KMS-11 (cell line): ENCODE measurements around the gene USP32.

Experiments used
- H2AFZ ChIP-seq: fragments of 200-600 bp; sonication (generic); 2 replicates; pipeline ENCODE4 v1.6.1; 2016; ENCODE audit warnings: antibody characterized with exemption, mixed run types, low read depth
- H3K27ac ChIP-seq: fragments of 200-600 bp; sonication (generic); 2 replicates; pipeline ENCODE4 v1.6.1; 2016; ENCODE audit warnings: mild to moderate bottlenecking, mixed run types
- H3K27me3 ChIP-seq: fragments of 200-600 bp; sonication (generic); 2 replicates; pipeline ENCODE4 v1.6.1; 2017; ENCODE audit warnings: mild to moderate bottlenecking, low read depth, mixed run types, moderate library complexity; ENCODE audit not compliant: insufficient read depth
- H3K36me3 ChIP-seq: fragments of 200-600 bp; sonication (generic); 2 replicates; pipeline ENCODE4 v1.6.1; 2017; ENCODE audit warnings: mild to moderate bottlenecking, mixed run types; ENCODE audit not compliant: insufficient read depth
- H3K4me1 ChIP-seq: fragments of 200-600 bp; sonication (generic); 2 replicates; pipeline ENCODE4 v1.6.1; 2016; ENCODE audit warnings: mild to moderate bottlenecking, low read depth, mixed run types; ENCODE audit not compliant: poor library complexity, severe bottlenecking
- H3K4me2 ChIP-seq: fragments of 200-600 bp; sonication (generic); 2 replicates; pipeline ENCODE4 v1.7.0; 2016; ENCODE audit warnings: mild to moderate bottlenecking, mixed run types
- H3K4me3 ChIP-seq: fragments of 200-600 bp; sonication (generic); IDR thresholded peaks from 2 replicates; pipeline ENCODE4 v1.6.1; 2017; ENCODE audit warnings: low read depth, low read length, mixed read lengths; ENCODE audit not compliant: insufficient read depth
- H3K79me2 ChIP-seq: fragments of 200-600 bp; sonication (generic); 2 replicates; pipeline ENCODE4 v1.6.1; 2016; ENCODE audit warnings: low read depth, mixed run types; ENCODE audit not compliant: insufficient read depth
- H3K9ac ChIP-seq: fragments of 200-600 bp; sonication (generic); 2 replicates; pipeline ENCODE4 v1.6.1; 2016; ENCODE audit warnings: mild to moderate bottlenecking, mixed run types
- H4K20me1 ChIP-seq: fragments of 200-600 bp; sonication (generic); 2 replicates; pipeline ENCODE4 v1.6.1; 2016; ENCODE audit warnings: mild to moderate bottlenecking, mixed run types; ENCODE audit not compliant: insufficient read depth
- TF ChIP-seq, protein P1 (sequence below): fragments of 200-600 bp; sonication (generic); conservative IDR thresholded peaks from 2 replicates; pipeline ENCODE4 v1.6.1; 2017; ENCODE audit warnings: low read depth, mild to moderate bottlenecking, antibody characterized with exemption, low read length, moderate library complexity, mixed read lengths

Gene USP32

DNA sequence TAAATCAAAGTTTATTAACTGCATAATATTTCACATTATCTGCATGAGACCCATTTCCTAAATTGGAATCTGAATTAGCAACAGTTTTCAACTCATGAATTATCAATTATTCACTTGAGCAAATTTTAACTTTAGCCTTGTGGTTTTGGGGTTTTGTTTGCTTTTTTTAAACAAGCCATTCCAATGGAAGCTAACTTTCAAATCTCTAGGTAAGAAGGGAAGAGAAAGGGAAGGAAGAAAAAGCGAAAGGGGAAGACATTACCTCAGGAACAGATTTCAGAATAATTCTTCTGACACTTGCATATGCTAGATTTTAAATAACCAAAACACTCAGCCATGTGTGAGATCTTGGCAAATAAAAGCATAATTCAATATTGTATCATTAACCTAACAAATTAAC, 139.5 kb downstream of the USP32 start:
- H3K79me2 ChIP-seq: no peaks in the 10 kb centered on the region
- TF ChIP-seq, protein P1, sequence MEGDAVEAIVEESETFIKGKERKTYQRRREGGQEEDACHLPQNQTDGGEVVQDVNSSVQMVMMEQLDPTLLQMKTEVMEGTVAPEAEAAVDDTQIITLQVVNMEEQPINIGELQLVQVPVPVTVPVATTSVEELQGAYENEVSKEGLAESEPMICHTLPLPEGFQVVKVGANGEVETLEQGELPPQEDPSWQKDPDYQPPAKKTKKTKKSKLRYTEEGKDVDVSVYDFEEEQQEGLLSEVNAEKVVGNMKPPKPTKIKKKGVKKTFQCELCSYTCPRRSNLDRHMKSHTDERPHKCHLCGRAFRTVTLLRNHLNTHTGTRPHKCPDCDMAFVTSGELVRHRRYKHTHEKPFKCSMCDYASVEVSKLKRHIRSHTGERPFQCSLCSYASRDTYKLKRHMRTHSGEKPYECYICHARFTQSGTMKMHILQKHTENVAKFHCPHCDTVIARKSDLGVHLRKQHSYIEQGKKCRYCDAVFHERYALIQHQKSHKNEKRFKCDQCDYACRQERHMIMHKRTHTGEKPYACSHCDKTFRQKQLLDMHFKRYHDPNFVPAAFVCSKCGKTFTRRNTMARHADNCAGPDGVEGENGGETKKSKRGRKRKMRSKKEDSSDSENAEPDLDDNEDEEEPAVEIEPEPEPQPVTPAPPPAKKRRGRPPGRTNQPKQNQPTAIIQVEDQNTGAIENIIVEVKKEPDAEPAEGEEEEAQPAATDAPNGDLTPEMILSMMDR: no peak
- no peaks in the 10 kb centered on the region for H3K27me3 ChIP-seq
- no peak overlapping the region for H2AFZ ChIP-seq
- H3K4me3 ChIP-seq: no peak overlapping the region
- H3K9ac ChIP-seq: no peak overlapping the region
- no peak overlapping the region for H3K27ac ChIP-seq
- no peaks in the 10 kb centered on the region for H3K36me3 ChIP-seq
- H3K4me2 ChIP-seq: no peak overlapping the region
- no peaks in the 10 kb centered on the region for H4K20me1 ChIP-seq
- H3K4me1 ChIP-seq: no peaks in the 10 kb centered on the region

DNA sequence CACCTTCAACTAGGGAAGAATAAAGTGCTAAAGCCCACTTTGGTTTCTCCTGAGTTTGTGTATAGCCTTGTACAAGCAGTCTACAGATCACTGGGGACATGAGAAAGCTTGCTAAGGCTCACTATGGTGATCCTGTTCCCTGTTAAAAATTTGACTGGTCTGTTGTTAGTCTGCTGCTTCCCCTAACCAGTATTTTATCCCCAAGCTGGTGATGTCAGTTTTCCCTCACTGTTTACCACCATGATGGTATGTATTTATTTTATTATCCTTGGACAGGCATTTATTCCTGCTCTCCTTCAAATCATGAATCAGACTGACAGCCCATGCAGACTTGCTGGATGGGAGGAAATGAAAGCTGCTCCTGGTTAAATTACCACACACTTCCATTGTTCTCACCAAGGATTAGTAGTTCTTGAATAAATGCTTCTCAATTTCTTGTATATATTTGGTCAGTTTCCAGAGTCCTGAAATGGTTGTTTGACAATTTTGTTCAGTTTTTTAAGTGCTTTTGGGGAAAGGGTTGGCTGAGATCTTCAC, 142.6 kb downstream of the USP32 start:
- Histone ChIP-seq H4K20me1 (no peaks in the 10 kb centered on the region), H3K9ac (no peak overlapping the region), H3K4me1 (no peaks in the 10 kb centered on the region), H3K4me3 (no peak overlapping the region), H3K36me3 (no peaks in the 10 kb centered on the region), H2AFZ (no peak overlapping the region), H3K79me2 (no peaks in the 10 kb centered on the region), H3K4me2 (no peak overlapping the region), H3K27me3 (no peaks in the 10 kb centered on the region), H3K27ac (no peak overlapping the region)
- TF ChIP-seq, protein P1: no peak

DNA sequence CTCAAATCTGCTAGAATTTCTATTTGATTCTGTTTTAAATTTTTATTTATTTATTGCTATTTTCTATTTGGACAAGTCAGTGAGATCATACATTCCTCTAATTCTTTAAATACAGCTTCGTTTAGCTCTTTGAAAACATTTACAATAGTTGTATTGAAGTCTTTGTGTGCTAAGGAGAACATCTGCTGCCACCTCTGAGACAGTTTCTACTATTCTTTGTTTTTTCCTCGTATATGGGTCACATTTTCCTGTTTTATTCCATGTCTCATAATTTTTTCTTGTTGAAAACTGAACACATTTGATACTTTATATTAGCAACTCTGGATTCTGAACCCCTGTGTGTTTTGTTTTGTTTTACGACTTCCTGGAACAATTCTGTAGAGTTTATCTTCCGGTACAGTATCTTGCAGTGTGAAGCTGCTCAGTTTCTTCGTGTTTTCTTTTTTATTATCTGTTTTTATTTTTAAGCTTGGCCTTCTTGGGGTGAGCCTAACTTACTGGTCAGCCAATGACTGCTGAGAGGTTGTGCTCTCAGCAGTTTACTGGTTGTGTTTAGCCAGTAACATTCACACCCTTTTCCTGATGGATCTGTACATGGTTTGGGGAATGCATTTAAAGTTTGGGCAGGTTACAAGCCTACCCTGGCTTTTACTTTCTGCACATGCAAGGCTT, 143.2 kb downstream of the USP32 start:
- H3K36me3 ChIP-seq: no peaks in the 10 kb centered on the region
- H3K27me3 ChIP-seq: no peaks in the 10 kb centered on the region
- no peak overlapping the region for H3K4me3 ChIP-seq
- H2AFZ ChIP-seq: no peak overlapping the region
- no peak overlapping the region for H3K27ac ChIP-seq
- H3K79me2 ChIP-seq: no peaks in the 10 kb centered on the region
- H3K9ac ChIP-seq: no peak overlapping the region
- no peaks in the 10 kb centered on the region for H4K20me1 ChIP-seq
- TF ChIP-seq, protein P1: no peak
- H3K4me1 ChIP-seq: no peaks in the 10 kb centered on the region
- H3K4me2 ChIP-seq: no peak overlapping the region

DNA sequence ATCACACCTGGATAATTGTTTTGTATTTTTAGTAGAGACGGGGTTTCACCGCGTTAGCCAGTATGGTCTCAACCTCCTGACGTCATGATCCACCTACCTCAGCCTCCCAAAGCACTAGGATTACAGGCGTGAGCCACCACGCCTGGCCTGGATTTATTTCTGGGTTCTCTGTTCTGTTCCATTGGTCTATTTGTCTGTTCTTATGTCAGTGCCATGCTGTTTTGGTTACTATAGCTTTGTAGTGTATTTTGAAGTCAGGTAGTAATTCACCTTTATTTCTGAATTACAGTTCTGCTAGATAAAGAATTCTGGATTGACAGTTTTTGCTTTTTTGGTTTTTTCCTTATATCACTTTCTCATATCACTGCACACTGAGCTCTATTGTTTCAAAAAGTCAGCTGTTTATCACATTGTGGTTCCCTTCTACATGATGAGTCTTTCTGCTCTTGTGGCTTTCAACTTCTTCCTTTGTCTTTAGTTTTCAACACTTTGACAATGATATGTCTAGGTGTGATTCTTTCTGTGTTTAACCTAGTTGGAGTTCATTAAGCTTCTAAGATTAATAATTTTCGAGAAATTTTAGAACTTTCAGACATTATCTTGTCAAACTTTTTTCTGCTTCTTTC, 144.0 kb downstream of the USP32 start:
- Histone ChIP-seq H3K4me2 (no peak overlapping the region), H3K4me1 (no peaks in the 10 kb centered on the region), H3K27me3 (no peaks in the 10 kb centered on the region), H3K36me3 (no peaks in the 10 kb centered on the region), H3K79me2 (no peaks in the 10 kb centered on the region), H4K20me1 (no peaks in the 10 kb centered on the region), H3K27ac (no peak overlapping the region), H3K9ac (no peak overlapping the region), H2AFZ (no peak overlapping the region), H3K4me3 (no peak overlapping the region)
- TF ChIP-seq, protein P1: no peak
